K562 (cell line): ENCODE data around the gene TMEM237. TPM values are rescaled to one million over a fixed set of nuclear protein-coding genes. Genes with fewer than 3 reads are reported as not detected.
A peak's percentile ranks its signal among the peaks of the same experiment; 100 is the strongest.

Source experiments
- BCOR ChIP-seq: fragments of 450-650 bp; IDR thresholded peaks from 2 replicates; pipeline ENCODE4 v1.6.1; 2016
- CTBP1 ChIP-seq: fragments of 450-650 bp; IDR thresholded peaks from 2 replicates; pipeline ENCODE4 v1.6.1; 2016; ENCODE audit warnings: borderline replicate concordance
- E2F4 ChIP-seq: sonication (generic); formaldehyde crosslinking; IDR thresholded peaks from 2 replicates; pipeline ENCODE4 v1.8.0; 2022; ENCODE audit warnings: mild to moderate bottlenecking, low read depth, missing genetic modification reagents
- EZH2 ChIP-seq: IDR thresholded peaks from 2 replicates; pipeline ENCODE4 v1.6.1; 2012; ENCODE audit warnings: low read depth, mild to moderate bottlenecking, inconsistent platforms, low read length, borderline replicate concordance
- GMEB1 ChIP-seq: fragments of 250-450 bp; sonication (Bioruptor Pico); IDR thresholded peaks from 2 replicates; pipeline ENCODE4 v1.4.0; 2020; ENCODE audit warnings: mild to moderate bottlenecking
- HEY1 ChIP-seq: fragments of 250-450 bp; sonication (Bioruptor Pico); IDR thresholded peaks from 2 replicates; pipeline ENCODE4 v1.5.0; 2020; ENCODE audit warnings: mild to moderate bottlenecking, moderate library complexity, borderline replicate concordance
- ID3 ChIP-seq, 2 experiments: fragments of 250-450 bp in 1 of 2; fragments of 450-650 bp in 1 of 2; sonication (Bioruptor Pico) in 1 of 2; IDR thresholded peaks; 2 replicates each; pipeline versions ENCODE4 v1.6.1 to v1.8.0; 2016 to 2021; ENCODE audit warnings: mild to moderate bottlenecking in 2 of 2, moderate library complexity in 2 of 2, missing compliant biosample characterization in 1 of 2, missing genetic modification characterization in 1 of 2
- KDM5B ChIP-seq: fragments of 200-600 bp; sonication (generic); IDR thresholded peaks from 2 replicates; pipeline ENCODE4 v1.6.1; 2012; ENCODE audit warnings: low read depth, mild to moderate bottlenecking, moderate library complexity, low read length, control low read depth, inconsistent platforms; ENCODE audit not compliant: insufficient replicate concordance
- MEF2A ChIP-seq: IDR thresholded peaks from 2 replicates; pipeline ENCODE4 v1.6.1; 2011; ENCODE audit warnings: low read depth, mild to moderate bottlenecking, low read length, moderate library complexity; ENCODE audit not compliant: control insufficient read depth
- NCOA1 ChIP-seq: fragments of 450-650 bp; IDR thresholded peaks from 2 replicates; pipeline ENCODE4 v1.6.1; 2016; ENCODE audit warnings: low read depth
- PHF8 ChIP-seq: fragments of 200-600 bp; sonication (generic); IDR thresholded peaks from 2 replicates; pipeline ENCODE4 v1.6.1; 2012; ENCODE audit warnings: mixed run types, mild to moderate bottlenecking, inconsistent platforms, low read length, moderate library complexity, borderline replicate concordance
- POLR2AphosphoS5 ChIP-seq: IDR thresholded peaks from 2 replicates; pipeline ENCODE4 v1.6.1; 2011; ENCODE audit warnings: mild to moderate bottlenecking, low read depth, low read length, moderate library complexity; ENCODE audit not compliant: control insufficient read depth, insufficient read depth
- PREB ChIP-seq: sonication (generic); formaldehyde crosslinking; IDR thresholded peaks from 2 replicates; pipeline ENCODE4 v1.8.1; 2023; ENCODE audit warnings: mild to moderate bottlenecking, missing genetic modification reagents
- PRPF4 ChIP-seq: fragments of 200-400 bp; formaldehyde crosslinking; IDR thresholded peaks from one replicate; pipeline ENCODE4 v1.6.1; 2017; ENCODE audit warnings: low read length, low read depth, mild to moderate bottlenecking; ENCODE audit not compliant: insufficient read depth, poor library complexity, severe bottlenecking
- RB1 ChIP-seq: fragments of 450-650 bp; IDR thresholded peaks from 2 replicates; pipeline ENCODE4 v1.6.1; 2017; ENCODE audit warnings: low read depth, mild to moderate bottlenecking
- SIRT6 ChIP-seq: IDR thresholded peaks from one replicate; pipeline ENCODE4 v1.6.1; 2012; ENCODE audit warnings: low read depth, mild to moderate bottlenecking, control low read depth, inconsistent platforms, low read length, moderate library complexity
- TCF7 ChIP-seq: sonication (generic); IDR thresholded peaks from 2 replicates; pipeline ENCODE4 v1.6.1; 2016; ENCODE audit warnings: antibody characterized with exemption, borderline replicate concordance
- U2AF2 ChIP-seq: fragments of 200-400 bp; formaldehyde crosslinking; optimal IDR thresholded peaks from 2 replicates; pipeline ENCODE3; 2017; ENCODE audit warnings: low read depth, mild to moderate bottlenecking, low read length
- ZBTB12 ChIP-seq: fragments of 250-450 bp; sonication (Bioruptor Pico); IDR thresholded peaks from 2 replicates; pipeline ENCODE4 v1.4.0; 2020
- ZNF12 ChIP-seq: sonication (generic); formaldehyde crosslinking; IDR thresholded peaks from 2 replicates; pipeline ENCODE4 v1.4.0; 2020; ENCODE audit warnings: mild to moderate bottlenecking, missing genetic modification reagents
- ZNF133 ChIP-seq: fragments of 250-450 bp; sonication (Bioruptor Pico); IDR thresholded peaks from 2 replicates; pipeline ENCODE4 v1.4.0; 2020; ENCODE audit warnings: mild to moderate bottlenecking
- ZNF551 ChIP-seq: fragments of 250-450 bp; sonication (Bioruptor Pico); IDR thresholded peaks from 2 replicates; pipeline ENCODE4 v1.5.0; 2021; ENCODE audit warnings: mild to moderate bottlenecking, moderate library complexity
- ZNF668 ChIP-seq: fragments of 250-450 bp; sonication (Bioruptor Pico); IDR thresholded peaks from 2 replicates; pipeline ENCODE4 v1.8.0; 2022; ENCODE audit warnings: mild to moderate bottlenecking, inconsistent platforms
- polyA plus RNA-seq, 8 experiments: library from polyadenylated mRNA; depleted of rRNA in 4 of 8; stranded (reverse) in 5 of 8; unstranded in 3 of 8; fragments of >200 nt; fragmentation: Nextera tagmentation in 2 of 8; fragmentation: Illumina TruSeq in 1 of 8; extraction: Ambion mirVana in 2 of 8; extraction: Trizol in 1 of 8; gene quantifications; 2 replicates each; pipeline versions ENCODE4 v1.2.1 to v1.2.3, GENCODE V29; 2011 to 2014; ENCODE audit warnings: inconsistent platforms in 1 of 8, missing spikeins in 1 of 8
- total RNA-seq, 7 experiments: library from RNA; depleted of rRNA in 6 of 7; stranded (reverse); fragments of >200 nt in 6 of 7; fragmentation: Illumina TruSeq in 2 of 7; extraction: Trizol in 2 of 7; gene quantifications; 2 replicates each; pipeline versions ENCODE4 v1.2.1 to v1.2.3, GENCODE V29; 2011 to 2021; ENCODE audit warnings: low replicate concordance in 1 of 7

The TMEM237 gene
- total and polyA plus RNA-seq, 9 of the 15 experiments (the other 6 are each of a cell fraction or from before 2014, with no cell fraction given), result 6.2 to 25.6 (median 17.9) TPM

- TF ChIP-seq POLR2AphosphoS5 (peak; percentile 67; the same call in 1 of the 2 replicates), SIRT6 (no peak), ZBTB12 (CRISPR knock-in tag) (peak; percentile 94), MEF2A (no peak), KDM5B (peak; percentile 75), ID3 (CRISPR knock-in tag; IDR thresholded peaks at IDR 0.05) (no peak), ID3 (tag; IDR thresholded peaks at IDR 0.05) (peak; percentile 57; the same call in 1 of the 2 replicates), E2F4 (CRISPR knock-in tag) (no peak), CTBP1 (peak; percentile 62; the same call in 1 of the 2 replicates), ZNF12 (CRISPR knock-in tag) (peak; percentile 74; the same call in 1 of the 2 replicates), NCOA1 (no peak), ZNF133 (no peak), BCOR (no peak), HEY1 (CRISPR knock-in tag) (no peak), TCF7 (no peak), PHF8 (peak; percentile 89; the same call in 1 of the 2 replicates), U2AF2 (no peak), PRPF4 (no peak), ZNF668 (CRISPR knock-in tag) (no peak), ZNF551 (CRISPR knock-in tag) (no peak), PREB (CRISPR knock-in tag) (no peak), EZH2 (no peak), RB1 (peak; percentile 83), GMEB1 (CRISPR knock-in tag) (peak; percentile 54)
These were observed 606 bp downstream of the TMEM237 start (continued) for GRCh38 chr2:201642579-201643215.
